Mammary epithelial cell (primary cell): ENCODE measurements around the gene CCDC3.

ENCODE experiments used
- EZH2 ChIP-seq: IDR thresholded peaks from 2 replicates; pipeline ENCODE4 v1.6.1; 2012; ENCODE audit warnings: low read length, inconsistent platforms, borderline replicate concordance
- TF ChIP-seq, protein P1 (sequence below), 2 donors: IDR thresholded peaks in 1 of 2; conservative IDR thresholded peaks in 1 of 2; 2 replicates each; pipeline ENCODE4 v1.5.1; 2011 to 2012; ENCODE audit warnings: inconsistent platforms in 2 of 2, low read length in 2 of 2, mild to moderate bottlenecking in 2 of 2, control low read depth in 1 of 2, low read depth in 1 of 2; ENCODE audit not compliant: insufficient read depth in 1 of 2; ENCODE audit errors: extremely low read depth in 1 of 2

DNA sequence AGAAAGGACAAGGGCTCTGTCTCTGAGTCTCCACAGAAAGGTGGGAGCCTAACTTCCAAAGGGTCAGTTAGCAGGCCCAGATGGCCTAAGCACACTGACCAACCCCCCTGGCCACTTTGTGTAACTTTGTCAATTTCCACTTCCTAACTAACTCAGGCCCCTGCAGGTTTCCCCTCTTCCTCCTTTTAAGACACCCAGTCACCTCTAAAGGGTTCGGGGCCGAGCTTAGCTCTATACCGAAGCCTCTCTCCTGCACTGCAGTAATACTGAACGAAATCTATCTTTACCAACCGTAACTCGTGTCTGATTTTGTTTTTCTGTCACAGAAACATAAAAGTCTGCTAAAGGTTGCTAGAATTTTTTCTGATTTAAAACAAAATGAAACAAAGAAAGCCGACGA lies 44.4 kb downstream of the CCDC3 start:
- TF ChIP-seq, protein P1, sequence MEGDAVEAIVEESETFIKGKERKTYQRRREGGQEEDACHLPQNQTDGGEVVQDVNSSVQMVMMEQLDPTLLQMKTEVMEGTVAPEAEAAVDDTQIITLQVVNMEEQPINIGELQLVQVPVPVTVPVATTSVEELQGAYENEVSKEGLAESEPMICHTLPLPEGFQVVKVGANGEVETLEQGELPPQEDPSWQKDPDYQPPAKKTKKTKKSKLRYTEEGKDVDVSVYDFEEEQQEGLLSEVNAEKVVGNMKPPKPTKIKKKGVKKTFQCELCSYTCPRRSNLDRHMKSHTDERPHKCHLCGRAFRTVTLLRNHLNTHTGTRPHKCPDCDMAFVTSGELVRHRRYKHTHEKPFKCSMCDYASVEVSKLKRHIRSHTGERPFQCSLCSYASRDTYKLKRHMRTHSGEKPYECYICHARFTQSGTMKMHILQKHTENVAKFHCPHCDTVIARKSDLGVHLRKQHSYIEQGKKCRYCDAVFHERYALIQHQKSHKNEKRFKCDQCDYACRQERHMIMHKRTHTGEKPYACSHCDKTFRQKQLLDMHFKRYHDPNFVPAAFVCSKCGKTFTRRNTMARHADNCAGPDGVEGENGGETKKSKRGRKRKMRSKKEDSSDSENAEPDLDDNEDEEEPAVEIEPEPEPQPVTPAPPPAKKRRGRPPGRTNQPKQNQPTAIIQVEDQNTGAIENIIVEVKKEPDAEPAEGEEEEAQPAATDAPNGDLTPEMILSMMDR (conservative IDR thresholded peaks at IDR 0.05 in 1 of 2, IDR thresholded peaks at IDR 0.05 in 1 of 2; ENCODE audit: extremely low read depth in 1 of 2, insufficient read depth in 1 of 2, low read depth in 1 of 2, low read length in 2 of 2) = no peak
- no peak for TF ChIP-seq EZH2
